AG10803 (cell line): ENCODE data around the gene MYORG.

ENCODE experiments used
- DNase-seq: peaks from one replicate; pipeline ENCODE4 v3.0.0; 2010; ENCODE audit warnings: low read depth
- H3K4me3 ChIP-seq: 2 replicates; pipeline ENCODE4 v1.5.1; 2011; ENCODE audit warnings: mild to moderate bottlenecking, low read length, control low read depth
- TF ChIP-seq, protein P1 (sequence below): conservative IDR thresholded peaks from 2 replicates; pipeline ENCODE4 v1.5.1; 2011; ENCODE audit warnings: mild to moderate bottlenecking, low read length, control low read depth, inconsistent platforms

The MYORG gene

DNA sequence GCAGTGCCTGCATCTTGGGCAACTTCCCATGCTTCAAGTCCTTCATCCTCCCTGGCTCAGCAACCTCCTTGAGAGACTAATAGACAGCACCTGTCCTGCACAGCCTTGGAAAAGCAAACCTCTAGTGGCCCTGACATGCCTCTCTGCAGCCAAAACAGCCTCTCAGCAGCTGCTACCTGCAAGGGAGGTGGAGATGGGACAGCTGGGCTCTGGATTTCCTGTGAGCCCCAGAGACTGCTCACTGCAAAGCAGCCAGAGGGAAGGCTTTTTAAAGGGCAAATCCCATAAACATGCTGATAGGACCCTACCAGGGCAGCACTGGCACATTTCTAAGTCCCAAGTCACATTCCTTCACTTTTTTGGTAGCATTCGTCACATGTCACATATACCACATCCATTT, 31.5 kb upstream of the MYORG start:
- TF ChIP-seq, protein P1, sequence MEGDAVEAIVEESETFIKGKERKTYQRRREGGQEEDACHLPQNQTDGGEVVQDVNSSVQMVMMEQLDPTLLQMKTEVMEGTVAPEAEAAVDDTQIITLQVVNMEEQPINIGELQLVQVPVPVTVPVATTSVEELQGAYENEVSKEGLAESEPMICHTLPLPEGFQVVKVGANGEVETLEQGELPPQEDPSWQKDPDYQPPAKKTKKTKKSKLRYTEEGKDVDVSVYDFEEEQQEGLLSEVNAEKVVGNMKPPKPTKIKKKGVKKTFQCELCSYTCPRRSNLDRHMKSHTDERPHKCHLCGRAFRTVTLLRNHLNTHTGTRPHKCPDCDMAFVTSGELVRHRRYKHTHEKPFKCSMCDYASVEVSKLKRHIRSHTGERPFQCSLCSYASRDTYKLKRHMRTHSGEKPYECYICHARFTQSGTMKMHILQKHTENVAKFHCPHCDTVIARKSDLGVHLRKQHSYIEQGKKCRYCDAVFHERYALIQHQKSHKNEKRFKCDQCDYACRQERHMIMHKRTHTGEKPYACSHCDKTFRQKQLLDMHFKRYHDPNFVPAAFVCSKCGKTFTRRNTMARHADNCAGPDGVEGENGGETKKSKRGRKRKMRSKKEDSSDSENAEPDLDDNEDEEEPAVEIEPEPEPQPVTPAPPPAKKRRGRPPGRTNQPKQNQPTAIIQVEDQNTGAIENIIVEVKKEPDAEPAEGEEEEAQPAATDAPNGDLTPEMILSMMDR, result no peak

DNA sequence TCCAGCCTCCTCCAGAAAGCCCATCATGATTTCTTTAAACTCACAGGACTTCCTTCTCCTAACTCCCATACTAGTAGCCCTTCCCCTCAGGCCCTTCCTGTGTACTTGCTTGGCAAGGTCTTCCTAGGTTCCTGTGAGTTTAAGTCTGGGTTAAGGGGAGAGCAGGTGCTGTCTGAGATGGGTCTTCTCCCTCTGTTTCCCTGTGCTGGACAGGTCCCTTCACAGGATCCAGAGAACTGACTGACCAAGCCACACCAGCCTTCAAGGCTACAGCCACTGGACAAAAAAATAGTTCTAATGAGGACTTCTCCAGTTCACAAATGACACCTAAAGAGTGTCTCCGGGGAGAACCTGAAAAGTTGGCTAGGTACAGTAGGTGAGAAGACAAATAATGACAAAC, 29.5 kb upstream of the MYORG start:
- DNase-seq, result no peak
- no peak overlapping the region for H3K4me3 ChIP-seq
- TF ChIP-seq, protein P1, result no peak

More for the DNA sequence above, 31.5 kb upstream of the MYORG start:
- no peak overlapping the region for H3K4me3 ChIP-seq
- DNase-seq, result no peak

DNA sequence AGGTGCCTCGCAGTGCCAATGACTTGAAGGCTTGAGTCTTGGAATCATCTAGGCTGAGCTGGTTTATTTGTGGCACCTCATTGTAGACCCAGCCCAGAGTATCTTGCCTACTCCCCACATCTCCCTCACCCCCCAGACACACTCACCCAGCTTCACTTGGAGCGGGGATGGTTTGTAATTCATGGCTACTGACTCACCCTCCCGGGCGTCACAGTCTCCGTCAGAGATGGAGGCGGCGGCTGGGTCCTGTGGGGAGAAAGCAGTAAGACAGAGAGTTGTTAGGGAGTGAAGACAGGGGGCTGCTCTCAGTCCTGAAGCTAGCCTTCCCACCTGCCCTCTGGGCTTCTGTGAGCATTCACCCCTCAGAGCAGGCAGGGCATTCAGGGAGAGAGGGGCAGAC, 29.0 kb upstream of the MYORG start:
- peak; percentile 42 for DNase-seq
- H3K4me3 ChIP-seq, result no peak overlapping the region
- TF ChIP-seq, protein P1, result no peak

DNA sequence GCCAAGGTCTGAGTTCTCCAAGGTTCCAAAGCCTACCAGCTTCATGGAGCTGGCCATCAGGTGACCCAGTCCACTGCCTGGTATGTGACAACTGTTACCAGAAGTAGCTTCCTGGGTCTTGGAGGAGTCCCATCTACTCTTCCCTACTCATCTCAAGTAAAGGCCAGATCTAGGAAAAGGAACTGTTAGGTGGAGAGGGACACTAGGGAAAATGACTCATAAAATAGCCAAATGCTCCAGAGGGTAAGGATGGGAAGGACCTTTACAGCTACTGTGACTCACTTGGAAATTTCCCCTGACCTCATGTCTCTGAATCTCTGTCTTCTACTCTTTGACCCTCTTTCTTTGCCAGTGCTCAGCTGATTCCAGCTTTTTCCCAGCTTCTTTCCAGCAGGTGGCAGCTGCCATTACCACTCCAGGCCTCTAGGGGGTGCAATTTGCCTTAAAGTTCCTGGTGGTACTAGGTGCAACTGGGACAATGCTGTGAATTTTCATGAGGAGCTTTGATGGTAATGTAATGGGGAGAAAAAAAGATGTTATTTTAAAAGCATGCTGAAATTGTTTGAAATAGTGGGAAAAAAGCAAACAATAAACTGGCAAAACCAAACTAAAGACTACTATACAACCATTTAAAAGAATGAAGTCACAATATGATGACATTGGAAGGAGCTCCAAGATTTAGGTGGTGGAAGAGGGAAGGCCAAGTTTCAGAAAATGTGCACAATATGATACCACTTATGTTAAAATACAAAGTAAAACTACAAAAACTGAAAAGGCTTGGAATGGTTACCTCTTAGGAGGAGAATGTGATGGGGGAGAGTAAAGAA, 27.1 kb upstream of the MYORG start:
- no peak overlapping the region for H3K4me3 ChIP-seq
- peak; percentile 56 for DNase-seq
- TF ChIP-seq, protein P1, result peak; percentile 100

DNA sequence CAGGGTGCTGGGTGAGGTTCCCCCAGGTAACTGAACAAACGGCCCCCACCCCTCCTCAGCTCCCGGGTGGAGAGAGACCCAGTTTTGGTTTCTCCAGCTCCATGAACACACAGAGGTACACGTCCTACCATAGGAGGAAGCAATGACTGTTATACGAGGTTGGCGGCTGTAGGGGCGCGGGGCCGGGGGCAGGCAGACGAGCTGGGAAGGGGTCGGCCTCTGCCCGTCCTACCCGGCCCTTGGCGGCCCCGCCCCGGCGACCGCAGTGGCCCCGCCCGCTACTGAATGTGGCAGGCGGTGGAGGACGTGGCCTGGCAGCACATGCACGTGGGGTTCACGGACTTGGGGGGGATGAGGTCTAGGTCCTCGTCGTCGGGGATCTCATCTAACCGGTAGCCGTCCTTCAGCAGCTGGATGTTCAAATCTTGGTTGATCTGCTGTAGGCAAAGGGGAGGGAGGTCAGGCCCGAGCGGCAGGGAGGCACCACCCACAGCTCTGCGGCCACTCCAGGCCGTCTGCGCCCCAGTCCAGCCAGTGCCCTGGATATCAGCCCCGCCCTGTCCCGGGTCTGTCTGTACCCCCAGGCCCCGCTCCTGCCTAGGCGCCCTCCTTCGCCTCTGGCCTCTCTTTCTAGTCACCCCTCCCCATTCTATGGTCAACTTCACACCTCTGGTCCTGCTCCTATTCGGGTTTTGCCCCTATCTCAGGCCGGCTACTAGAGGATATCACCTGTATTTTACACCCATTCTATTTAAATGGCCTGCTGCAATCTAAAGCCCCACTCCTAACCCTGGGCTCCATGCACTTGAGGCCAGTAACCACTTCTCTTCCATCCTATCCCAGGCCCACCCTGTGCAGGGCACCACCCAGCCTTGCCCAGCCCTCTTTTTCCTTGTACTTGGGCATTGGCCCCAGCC, 24.2 kb upstream of the MYORG start:
- no peak for DNase-seq
- H3K4me3 ChIP-seq, result no peak overlapping the region
- TF ChIP-seq, protein P1, result no peak

DNA sequence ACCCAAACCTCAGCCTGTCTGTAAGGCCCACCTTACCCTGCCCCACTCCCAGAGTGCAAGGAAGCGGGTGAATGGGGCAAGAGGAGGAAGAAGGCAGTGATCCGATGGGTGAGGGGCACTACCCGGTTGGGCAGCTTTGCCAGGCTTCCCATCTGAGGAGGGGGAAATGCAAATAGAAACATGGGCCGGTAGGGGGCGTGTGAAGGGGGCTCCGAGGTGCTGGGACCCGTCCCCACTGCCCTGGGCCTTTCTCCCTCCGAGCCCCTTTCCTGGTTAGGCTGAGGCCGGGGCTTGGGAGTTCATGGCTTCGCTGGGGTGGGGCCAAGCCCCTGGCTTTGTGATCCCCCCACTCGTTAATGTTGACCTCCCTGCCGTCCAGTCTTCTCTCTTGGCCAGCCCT, 23.6 kb upstream of the MYORG start:
- no peak for DNase-seq
- TF ChIP-seq, protein P1, result no peak
- no peak overlapping the region for H3K4me3 ChIP-seq
